ENCODE measurements around the gene C1GALT1C1.

Gene C1GALT1C1

DNA sequence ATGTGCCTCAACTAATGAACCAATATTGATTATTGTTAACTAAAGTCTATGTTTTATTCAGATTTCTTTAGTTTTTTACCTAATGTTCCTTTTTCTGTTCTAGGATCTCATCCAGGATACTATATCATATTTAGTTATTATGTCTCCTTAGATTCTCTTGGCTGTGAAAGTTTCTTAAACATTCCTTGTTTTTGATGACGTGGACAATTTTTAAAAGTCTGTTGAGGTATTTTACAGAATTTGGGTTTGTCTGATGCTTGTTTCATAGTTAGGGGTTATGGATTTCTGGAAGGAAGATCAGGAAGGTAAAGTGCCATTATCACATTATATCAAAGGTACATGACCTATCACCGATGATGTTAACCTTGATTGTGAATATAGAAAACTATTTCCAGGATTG is 44.2 kb downstream of the C1GALT1C1 start:
- no peak for DNase-seq (ENCODE audit: low spot score)
